Tibial nerve (tissue), 4 donors: ENCODE data around the gene ZNG1A.

ENCODE experiments used
- EP300 ChIP-seq, 2 donors: sonication (generic); formaldehyde crosslinking; IDR thresholded peaks; one replicate each; pipeline ENCODE4 v1.6.1; 2017; ENCODE audit warnings: antibody characterized with exemption in 2 of 2, mild to moderate bottlenecking in 1 of 2
- POLR2A ChIP-seq, 2 donors: fragments of 450-650 bp; IDR thresholded peaks; one replicate each; pipeline ENCODE4 v1.6.1; 2017; ENCODE audit warnings: antibody characterized with exemption in 2 of 2, mild to moderate bottlenecking in 2 of 2, moderate library complexity in 2 of 2
- TF ChIP-seq, protein P1 (sequence below), 5 experiments: fragments of 200-600 bp in 3 of 5; fragments of 450-650 bp in 2 of 5; sonication (generic) in 3 of 5; IDR thresholded peaks; one replicate each; pipeline ENCODE4 v1.5.1; 2016 to 2019; ENCODE audit warnings: antibody characterized with exemption in 5 of 5, mild to moderate bottlenecking in 3 of 5, moderate library complexity in 2 of 5

DNA sequence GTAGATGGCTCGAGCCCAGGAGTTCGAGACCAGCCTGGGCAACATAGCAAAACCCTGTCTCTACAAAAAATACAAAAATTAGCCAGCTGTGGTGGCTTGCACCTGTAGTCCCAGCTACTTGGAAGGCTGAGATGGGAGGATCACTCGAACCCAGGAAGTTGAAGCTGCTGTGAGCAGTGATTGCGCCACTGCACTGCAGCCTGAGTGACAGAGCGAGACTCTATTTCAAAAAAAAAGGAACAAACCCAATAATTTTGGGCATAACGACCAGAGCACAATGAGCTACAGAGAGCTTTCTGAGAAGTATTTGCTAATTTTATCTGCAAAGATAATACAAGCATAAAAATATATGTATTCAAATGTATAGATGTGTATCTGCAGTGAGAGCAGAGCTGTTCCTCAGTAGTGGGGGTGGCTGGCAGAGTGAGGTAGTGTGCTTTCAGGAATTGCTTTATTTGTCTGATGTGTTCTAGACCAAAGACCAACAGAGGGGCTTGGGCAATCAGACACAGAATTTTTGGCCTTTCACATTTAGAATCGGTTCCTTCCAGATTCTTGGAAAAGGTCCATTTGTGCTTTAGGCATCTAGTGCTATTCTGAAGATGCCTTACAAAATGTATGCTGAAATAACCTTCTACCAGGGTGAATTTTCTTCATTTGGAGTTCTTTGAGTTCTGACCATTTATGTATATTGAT lies 41.0 kb upstream of the ZNG1A start:
- TF ChIP-seq, protein P1, sequence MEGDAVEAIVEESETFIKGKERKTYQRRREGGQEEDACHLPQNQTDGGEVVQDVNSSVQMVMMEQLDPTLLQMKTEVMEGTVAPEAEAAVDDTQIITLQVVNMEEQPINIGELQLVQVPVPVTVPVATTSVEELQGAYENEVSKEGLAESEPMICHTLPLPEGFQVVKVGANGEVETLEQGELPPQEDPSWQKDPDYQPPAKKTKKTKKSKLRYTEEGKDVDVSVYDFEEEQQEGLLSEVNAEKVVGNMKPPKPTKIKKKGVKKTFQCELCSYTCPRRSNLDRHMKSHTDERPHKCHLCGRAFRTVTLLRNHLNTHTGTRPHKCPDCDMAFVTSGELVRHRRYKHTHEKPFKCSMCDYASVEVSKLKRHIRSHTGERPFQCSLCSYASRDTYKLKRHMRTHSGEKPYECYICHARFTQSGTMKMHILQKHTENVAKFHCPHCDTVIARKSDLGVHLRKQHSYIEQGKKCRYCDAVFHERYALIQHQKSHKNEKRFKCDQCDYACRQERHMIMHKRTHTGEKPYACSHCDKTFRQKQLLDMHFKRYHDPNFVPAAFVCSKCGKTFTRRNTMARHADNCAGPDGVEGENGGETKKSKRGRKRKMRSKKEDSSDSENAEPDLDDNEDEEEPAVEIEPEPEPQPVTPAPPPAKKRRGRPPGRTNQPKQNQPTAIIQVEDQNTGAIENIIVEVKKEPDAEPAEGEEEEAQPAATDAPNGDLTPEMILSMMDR (IDR thresholded peaks at IDR 0.05): no peak
- TF ChIP-seq POLR2A (IDR thresholded peaks at IDR 0.05): no peak
- TF ChIP-seq EP300 (IDR thresholded peaks at IDR 0.05): no peak
